GM10266 (cell line): ENCODE measurements around the gene TGFBI.
"Not testable (repeated sequence)": the region's sequence is repeated elsewhere in the genome, so short reads cannot be mapped to it uniquely, and the experiment has no call there.

ENCODE experiments used
- DNase-seq: peaks from one replicate; pipeline ENCODE4 v3.0.0; 2012; ENCODE audit errors: extremely low spot score
- CTCF ChIP-seq: IDR thresholded peaks from 2 replicates; pipeline ENCODE4 v1.5.1; 2012; ENCODE audit warnings: mild to moderate bottlenecking, low read depth; ENCODE audit not compliant: control insufficient read depth, insufficient read depth; ENCODE audit errors: missing control alignments

TGFBI gene

DNA sequence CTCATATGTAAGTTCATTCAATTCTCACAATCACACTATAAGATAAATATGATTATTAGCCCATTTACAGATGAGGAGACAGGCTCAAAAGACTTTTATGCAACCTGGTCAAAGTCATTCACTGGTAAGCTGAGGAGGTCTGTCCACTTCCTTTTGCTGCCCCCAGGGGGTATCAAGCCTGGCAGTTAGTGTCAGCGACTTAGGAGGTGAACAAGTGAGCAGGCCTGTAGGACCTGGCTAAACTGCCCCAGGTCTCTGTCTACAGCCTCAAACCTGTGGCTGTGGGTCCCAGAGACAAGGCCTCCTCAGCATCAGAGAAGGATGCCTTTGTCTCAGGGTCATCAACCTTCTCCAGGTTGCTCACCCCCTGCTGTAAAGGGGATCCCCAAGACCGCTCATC lies 10.4 kb downstream of the TGFBI start:
- TF ChIP-seq CTCF: no peak
- DNase-seq: no peak

DNA sequence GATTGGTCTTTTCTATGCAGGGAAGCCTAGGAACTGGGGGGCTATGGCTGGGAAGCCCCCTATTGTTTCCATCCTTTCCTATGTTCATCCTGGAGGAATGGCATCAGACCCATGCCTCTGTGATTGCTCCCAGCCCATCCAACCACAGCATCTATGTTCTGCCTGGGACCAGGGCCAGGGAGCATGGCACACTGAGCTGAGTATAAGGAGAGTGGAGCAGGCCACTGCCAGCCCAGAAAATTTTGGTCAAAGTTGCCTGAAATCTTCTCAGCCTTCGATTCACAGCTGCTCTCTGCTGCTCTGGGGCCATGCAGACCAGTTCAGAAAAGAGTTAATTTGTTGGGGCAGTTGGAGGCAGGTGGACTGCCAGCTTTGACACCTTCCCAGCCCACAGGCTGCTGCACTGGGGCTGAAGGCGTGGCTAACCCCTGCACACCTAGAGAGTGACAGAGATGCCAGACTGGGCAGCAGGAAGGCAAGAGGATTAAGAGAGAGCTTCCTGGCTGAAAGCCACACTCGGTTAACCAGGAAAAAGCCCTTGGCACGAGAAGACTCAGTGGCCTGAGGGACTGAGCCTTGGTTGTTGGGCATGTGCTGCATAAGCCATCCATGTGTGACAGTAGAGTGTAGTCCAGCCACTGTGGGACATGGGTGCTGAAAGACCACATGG lies 12.1 kb downstream of the TGFBI start:
- no peak for TF ChIP-seq CTCF
- DNase-seq: no peak

GRCh38 chr5:136042156-136042555 lies 13.4 kb downstream of the TGFBI start:
- no peak for DNase-seq
- TF ChIP-seq CTCF: no peak

DNA sequence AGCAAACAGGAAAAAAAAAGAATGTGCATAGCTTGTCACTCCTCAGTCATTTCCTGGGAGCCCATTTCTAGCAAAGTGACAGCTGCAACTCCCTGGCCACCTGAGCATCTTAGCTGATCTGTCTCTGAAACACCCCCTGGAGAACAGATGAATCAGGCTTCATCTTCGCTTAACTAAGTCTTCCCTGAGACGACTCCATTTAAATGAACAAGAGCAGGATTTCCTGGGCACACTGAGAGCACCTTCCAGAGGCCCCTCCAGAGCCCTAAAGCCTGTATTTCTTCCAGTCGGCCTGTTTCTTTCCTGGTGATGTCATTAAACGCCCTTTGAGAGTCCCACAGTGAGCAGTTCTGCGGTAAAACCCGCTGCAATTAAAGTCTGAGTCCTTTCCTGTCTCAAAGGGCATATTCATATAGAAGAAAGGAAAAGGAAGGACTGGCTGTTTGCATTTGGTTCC lies 13.9 kb downstream of the TGFBI start:
- DNase-seq: no peak
- TF ChIP-seq CTCF: no peak

- DNase-seq: no peak
- TF ChIP-seq CTCF: no peak
Measured at GRCh38 chr5:136043551-136043950, 14.8 kb downstream of the TGFBI start.

DNA sequence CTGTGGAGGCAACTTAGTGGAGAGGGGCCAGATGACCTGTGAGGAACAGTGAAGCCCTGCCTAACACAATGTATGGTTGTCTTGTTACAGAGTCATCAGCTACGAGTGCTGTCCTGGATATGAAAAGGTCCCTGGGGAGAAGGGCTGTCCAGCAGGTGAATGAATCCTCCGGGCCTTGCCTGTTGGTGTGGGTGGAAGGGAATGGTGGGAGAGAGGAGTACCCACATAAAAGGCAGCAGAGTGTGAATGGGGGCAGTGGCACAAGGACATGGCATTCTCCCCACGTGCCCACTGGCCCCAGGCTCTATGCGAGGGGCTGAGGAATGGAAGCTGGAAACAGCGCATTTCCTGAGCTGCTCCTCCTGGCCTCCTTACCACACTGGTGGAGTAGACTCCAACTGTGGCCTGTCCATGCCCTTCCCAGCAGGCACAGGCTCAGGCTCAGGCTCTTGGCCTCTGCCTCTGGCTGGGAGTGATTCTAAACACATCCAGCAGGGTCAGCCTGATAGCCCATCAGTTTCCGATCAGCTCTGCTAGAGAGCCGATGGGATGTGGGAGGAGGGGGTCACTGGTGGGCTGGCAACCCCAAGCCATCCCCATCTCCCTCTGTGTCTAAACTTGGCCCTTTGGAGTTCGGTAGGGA lies 15.3 kb downstream of the TGFBI start:
- no peak for DNase-seq
- no peak for TF ChIP-seq CTCF

- not testable (repeated sequence) for DNase-seq
Measured at GRCh38 chr5:136045026-136045425, 16.2 kb downstream of the TGFBI start.
